Mesendoderm (in vitro differentiated cells): ENCODE results near the gene MSMB.

Source experiments
- DNase-seq: peaks from one replicate; pipeline ENCODE4 v3.0.0; 2013
- H2AK5ac ChIP-seq: 2 replicates; pipeline ENCODE4 v1.6.1; 2013; ENCODE audit warnings: low read length, inconsistent platforms
- H2BK120ac ChIP-seq: 2 replicates; pipeline ENCODE4 v1.6.1; 2013; ENCODE audit warnings: low read depth, mild to moderate bottlenecking, low read length, moderate library complexity, mixed read lengths
- H2BK15ac ChIP-seq: replicated peaks from 2 replicates; pipeline ENCODE4 v1.6.1; 2013; ENCODE audit warnings: low read depth, mild to moderate bottlenecking, moderate library complexity
- H2BK5ac ChIP-seq: 2 replicates; pipeline ENCODE4 v1.6.1; 2013; ENCODE audit warnings: low read length, inconsistent platforms
- H3K18ac ChIP-seq: 2 replicates; pipeline ENCODE4 v1.6.1; 2013; ENCODE audit warnings: mild to moderate bottlenecking, low read length, mixed read lengths
- H3K23ac ChIP-seq: one replicate; pipeline ENCODE4 v1.6.1; 2013; ENCODE audit warnings: low read length
- H3K27ac ChIP-seq: 2 replicates; pipeline ENCODE4 v1.5.1; 2013; ENCODE audit warnings: low read depth, mild to moderate bottlenecking, inconsistent platforms, low read length, moderate library complexity
- H3K27me3 ChIP-seq: 2 replicates; pipeline ENCODE4 v1.6.1; 2013; ENCODE audit warnings: low read length, control low read depth, mild to moderate bottlenecking, inconsistent platforms; ENCODE audit not compliant: insufficient read depth, poor library complexity
- H3K36me3 ChIP-seq: 2 replicates; pipeline ENCODE4 v1.6.1; 2013; ENCODE audit warnings: low read length, inconsistent platforms; ENCODE audit not compliant: control insufficient read depth, insufficient read depth
- H3K4ac ChIP-seq: one replicate; pipeline ENCODE4 v1.6.1; 2013; ENCODE audit warnings: low read depth, mild to moderate bottlenecking, low read length, moderate library complexity
- H3K4me1 ChIP-seq: 2 replicates; pipeline ENCODE4 v1.6.1; 2013; ENCODE audit warnings: low read depth, low read length, inconsistent platforms; ENCODE audit not compliant: control insufficient read depth
- H3K4me2 ChIP-seq: 2 replicates; pipeline ENCODE4 v1.6.1; 2013; ENCODE audit warnings: low read length
- H3K4me3 ChIP-seq: 2 replicates; pipeline ENCODE4 v1.5.1; 2013; ENCODE audit warnings: mild to moderate bottlenecking, low read length
- H3K56ac ChIP-seq: one replicate; pipeline ENCODE4 v1.6.1; 2013; ENCODE audit warnings: low read length
- H3K79me1 ChIP-seq: 2 replicates; pipeline ENCODE4 v1.6.1; 2013; ENCODE audit warnings: low read length, inconsistent platforms
- H3K79me2 ChIP-seq: 2 replicates; pipeline ENCODE4 v1.6.1; 2013; ENCODE audit warnings: mild to moderate bottlenecking, low read length; ENCODE audit not compliant: control insufficient read depth, insufficient read depth
- H3K9ac ChIP-seq: 2 replicates; pipeline ENCODE4 v1.6.1; 2013; ENCODE audit warnings: low read length, inconsistent platforms
- H4K5ac ChIP-seq: one replicate; pipeline ENCODE4 v1.6.1; 2013; ENCODE audit warnings: low read length
- H4K8ac ChIP-seq: one replicate; pipeline ENCODE4 v1.6.1; 2013; ENCODE audit warnings: low read depth, mild to moderate bottlenecking, control low read depth, low read length, moderate library complexity
- WGBS: extraction: QIAGEN DNeasy Blood & Tissue Kit; methylation state at CpG from one replicate; pipeline ENCODE4 v1.1.7; 2013; ENCODE audit warnings: low lambda C conversion rate, missing lambda C conversion rate; ENCODE audit not compliant: insufficient coverage; ENCODE audit errors: extremely low coverage; 5-methylcytosine and 5-hydroxymethylcytosine counted together

The MSMB gene

DNA sequence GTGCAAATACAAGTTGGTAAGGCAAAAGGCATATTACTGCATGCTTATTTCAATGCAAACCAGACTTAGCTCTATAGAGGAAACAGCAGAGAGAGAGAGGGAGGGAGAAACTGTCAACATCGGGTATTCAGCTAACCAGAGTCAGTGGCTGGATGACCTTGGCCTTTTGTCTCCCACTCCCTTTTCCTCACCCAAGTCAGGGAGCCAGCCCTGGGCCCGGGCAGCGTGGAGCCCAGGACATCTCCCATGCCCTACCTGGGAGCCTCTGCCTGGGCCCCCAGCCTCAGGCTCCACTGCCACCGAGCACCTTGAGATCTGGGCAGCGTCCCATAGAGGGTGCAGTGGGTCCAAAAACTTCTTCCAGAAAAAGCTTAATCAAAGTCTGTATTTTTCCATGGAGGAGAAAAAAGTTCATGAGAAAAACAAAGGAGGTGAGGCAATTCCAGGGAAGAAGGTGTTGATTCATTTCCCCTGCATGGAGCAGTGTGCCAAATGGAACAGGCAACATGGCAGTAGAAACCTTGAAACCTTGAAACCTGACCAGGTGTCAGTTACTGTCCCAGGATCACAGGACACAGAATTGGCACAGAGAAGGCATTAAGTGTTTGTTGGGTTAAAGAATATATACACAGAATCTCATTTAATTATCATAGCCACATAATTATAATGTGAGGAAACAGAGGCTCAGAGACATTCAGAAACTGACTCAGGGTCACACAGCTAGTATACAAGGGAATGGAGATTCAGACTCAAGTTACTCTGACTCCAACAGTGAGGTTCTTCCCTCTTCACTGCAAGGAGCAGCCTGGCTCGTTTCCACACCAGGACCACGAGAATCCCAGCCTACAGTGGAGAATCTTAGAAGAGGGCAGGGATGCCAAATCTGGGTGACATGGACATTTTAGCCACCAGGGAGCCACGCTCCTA, 9.9 kb downstream of the MSMB start:
- no CpG with 5 or more reads among the region's 8 CpGs for WGBS
- Histone ChIP-seq H3K4me3 (no peak overlapping the region), H3K4ac (no peak overlapping the region), H3K79me1 (no peaks in the 10 kb centered on the region), H3K9ac (no peak overlapping the region), H3K4me2 (no peak overlapping the region), H3K27ac (no peak overlapping the region), H3K18ac (no peak overlapping the region), H3K79me2 (no peaks in the 10 kb centered on the region), H3K4me1 (peaks cover 6% of the 10 kb centered on the region), H2BK15ac (no peak overlapping the region), H3K36me3 (no peaks in the 10 kb centered on the region), H3K23ac (no peak overlapping the region), H2AK5ac (peak overlapping the region; percentile 71), H3K56ac (peak overlapping the region; percentile 75), H4K5ac (no peak overlapping the region), H4K8ac (no peak overlapping the region), H3K27me3 (no peaks in the 10 kb centered on the region), H2BK120ac (peak overlapping the region; percentile 65), H2BK5ac (peak overlapping the region; percentile 17)
- peak; percentile 62 for DNase-seq

DNA sequence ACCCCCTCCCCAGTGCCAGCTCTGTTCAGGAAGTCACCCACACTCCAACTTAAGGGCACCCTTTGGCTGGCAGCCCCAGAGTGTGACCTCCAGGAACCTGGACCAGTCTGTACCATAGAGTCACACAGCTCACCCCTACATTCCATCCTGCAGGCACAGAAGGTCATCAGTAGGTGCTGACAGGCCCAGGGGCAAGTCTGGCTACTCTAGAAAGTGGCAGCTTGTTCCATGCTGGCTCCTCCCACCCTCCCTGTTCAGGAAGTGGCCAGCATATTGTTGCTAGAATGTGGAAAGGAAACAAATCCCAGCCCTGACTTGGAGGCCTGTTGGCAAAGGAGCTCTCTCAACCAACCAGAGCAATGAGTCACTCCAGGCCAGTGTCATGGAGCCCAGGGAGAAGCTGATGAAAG, 12.5 kb downstream of the MSMB start:
- peak; percentile 48 for DNase-seq
- Histone ChIP-seq H4K5ac (no peak overlapping the region), H3K18ac (no peak overlapping the region), H2BK120ac (no peak overlapping the region), H3K56ac (no peak overlapping the region), H3K27me3 (no peaks in the 10 kb centered on the region), H3K36me3 (no peaks in the 10 kb centered on the region), H3K27ac (no peak overlapping the region), H2BK5ac (no peak overlapping the region), H3K79me1 (peaks cover 5% of the 10 kb centered on the region), H4K8ac (no peak overlapping the region), H2BK15ac (no peak overlapping the region), H3K4me2 (no peak overlapping the region), H3K9ac (no peak overlapping the region), H2AK5ac (no peak overlapping the region), H3K4me1 (peaks cover 11% of the 10 kb centered on the region), H3K4me3 (no peak overlapping the region), H3K23ac (no peak overlapping the region), H3K4ac (peak overlapping the region; percentile 67), H3K79me2 (peaks cover 12% of the 10 kb centered on the region)

DNA sequence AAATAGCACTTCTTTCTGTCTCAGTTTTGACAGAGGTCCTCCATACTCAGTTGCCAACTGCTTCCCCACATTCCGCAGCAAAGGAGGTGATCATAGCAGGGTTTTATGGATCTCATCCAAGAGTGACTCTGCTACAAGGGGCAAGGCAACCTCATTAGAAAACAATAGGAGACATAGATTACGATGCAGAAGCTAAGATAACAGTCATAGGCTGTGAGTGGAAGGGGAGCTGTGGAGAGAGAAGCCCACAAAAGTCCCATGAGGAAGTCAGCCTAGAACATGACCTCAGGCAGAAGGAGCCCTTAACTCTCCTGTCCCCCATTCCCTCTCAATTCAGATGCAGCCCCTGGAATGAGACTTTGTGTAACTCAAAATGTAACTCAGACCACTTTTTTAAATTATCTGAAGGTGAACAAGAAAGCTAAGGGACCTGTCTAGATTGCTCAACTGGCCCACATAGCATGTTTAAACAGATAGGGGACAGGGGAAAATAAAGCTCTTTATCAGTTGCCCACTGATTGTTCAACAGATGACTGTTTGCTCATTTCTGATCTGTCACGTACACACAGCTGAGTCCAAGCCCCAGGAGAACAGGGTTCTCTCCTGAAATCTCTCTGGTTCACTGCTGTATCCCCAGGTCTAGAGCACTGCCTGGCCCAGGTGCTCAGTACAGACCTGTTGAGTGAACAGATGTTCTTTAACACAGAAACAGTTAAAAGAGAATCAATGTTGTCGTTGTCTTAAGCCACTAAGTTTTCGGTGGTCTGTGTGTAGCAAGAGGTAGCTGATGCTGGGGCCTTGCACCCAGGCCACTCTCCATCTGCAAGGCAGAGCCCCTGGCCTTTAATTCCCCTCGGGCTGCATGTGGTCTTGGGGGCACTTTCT, 14.2 kb downstream of the MSMB start:
- Histone ChIP-seq H3K79me2 (peaks cover 22% of the 10 kb centered on the region), H2BK15ac (no peak overlapping the region), H3K4me3 (no peak overlapping the region), H3K56ac (peak overlapping the region; percentile 65), H3K9ac (peak overlapping the region; percentile 23), H3K4ac (peak overlapping the region; percentile 22), H3K27ac (no peak overlapping the region), H3K27me3 (no peaks in the 10 kb centered on the region), H2AK5ac (no peak overlapping the region), H3K4me1 (peaks cover 11% of the 10 kb centered on the region), H4K8ac (no peak overlapping the region), H3K18ac (peak overlapping the region; percentile 13), H3K23ac (no peak overlapping the region), H3K79me1 (peaks cover 10% of the 10 kb centered on the region), H2BK120ac (peak overlapping the region; percentile 33), H3K36me3 (no peaks in the 10 kb centered on the region), H3K4me2 (no peak overlapping the region), H4K5ac (peak overlapping the region; percentile 12), H2BK5ac (peak overlapping the region; percentile 44)
- peak; percentile 54 for DNase-seq
- no CpG with 5 or more reads among the region's 6 CpGs for WGBS

- Histone ChIP-seq H3K4me1 (peaks cover 11% of the 10 kb centered on the region), H3K36me3 (no peaks in the 10 kb centered on the region), H3K4me3 (peak within 1 kb of the TSS; percentile 76), H3K56ac (peak within 1 kb of the TSS; percentile 91), H2BK5ac (peak within 1 kb of the TSS; percentile 44), H3K79me1 (peaks cover 17% of the 10 kb centered on the region), H2AK5ac (no peak within 1 kb of the TSS), H3K79me2 (peaks cover 34% of the 10 kb centered on the region), H4K5ac (no peak within 1 kb of the TSS), H3K27ac (peak within 1 kb of the TSS; percentile 57), H3K23ac (no peak within 1 kb of the TSS), H3K18ac (peak within 1 kb of the TSS; percentile 73), H3K27me3 (no peaks in the 10 kb centered on the region), H4K8ac (no peak within 1 kb of the TSS), H2BK120ac (peak within 1 kb of the TSS; percentile 18), H2BK15ac (no peak within 1 kb of the TSS), H3K4ac (peak within 1 kb of the TSS; percentile 70), H3K9ac (peak within 1 kb of the TSS; percentile 89), H3K4me2 (peak within 1 kb of the TSS; percentile 53)
- DNase-seq: peak; percentile 99
- no CpG with 5 or more reads among the region's 59 CpGs for WGBS
Measured at GRCh38 chr10:46030091-46030937, 15.8 kb downstream of the MSMB start, which contains the start of gene NCOA4. NCOA4 (minus strand) TSS chr10:46030623; CDS start chr10:46016680, 13,943 bp downstream.

- Histone ChIP-seq H2BK120ac (no peak overlapping the region), H3K4ac (no peak overlapping the region), H3K27me3 (no peaks in the 10 kb centered on the region)
Measured at GRCh38 chr10:46029461-46030030, 16.5 kb downstream of the MSMB start.

More at GRCh38 chr10:46029461-46030030, 16.5 kb downstream of the MSMB start:
- Histone ChIP-seq H4K8ac (no peak overlapping the region), H3K36me3 (no peaks in the 10 kb centered on the region), H2BK5ac (no peak overlapping the region), H2AK5ac (no peak overlapping the region), H3K4me3 (peak overlapping the region; percentile 76), H3K9ac (peak overlapping the region; percentile 89), H3K4me2 (peak overlapping the region; percentile 53), H3K27ac (peak overlapping the region; percentile 57), H3K18ac (no peak overlapping the region), H4K5ac (no peak overlapping the region), H3K4me1 (peaks cover 11% of the 10 kb centered on the region), H2BK15ac (no peak overlapping the region), H3K79me1 (peaks cover 17% of the 10 kb centered on the region), H3K79me2 (peaks cover 39% of the 10 kb centered on the region), H3K56ac (peak overlapping the region; percentile 91), H3K23ac (no peak overlapping the region)
- no peak for DNase-seq
- no CpG with 5 or more reads among the region's 6 CpGs for whole genome bisulfite sequencing
